Central memory CD4-positive, alpha-beta T cell (primary cell): ENCODE results near the gene PRDX3.
"Not testable (repeated sequence)": the region's sequence is repeated elsewhere in the genome, so short reads cannot be mapped to it uniquely, and the experiment has no call there.

Source experiments
- DNase-seq: peaks from one replicate; pipeline ENCODE4 v3.0.0; 2022

Gene PRDX3

DNA sequence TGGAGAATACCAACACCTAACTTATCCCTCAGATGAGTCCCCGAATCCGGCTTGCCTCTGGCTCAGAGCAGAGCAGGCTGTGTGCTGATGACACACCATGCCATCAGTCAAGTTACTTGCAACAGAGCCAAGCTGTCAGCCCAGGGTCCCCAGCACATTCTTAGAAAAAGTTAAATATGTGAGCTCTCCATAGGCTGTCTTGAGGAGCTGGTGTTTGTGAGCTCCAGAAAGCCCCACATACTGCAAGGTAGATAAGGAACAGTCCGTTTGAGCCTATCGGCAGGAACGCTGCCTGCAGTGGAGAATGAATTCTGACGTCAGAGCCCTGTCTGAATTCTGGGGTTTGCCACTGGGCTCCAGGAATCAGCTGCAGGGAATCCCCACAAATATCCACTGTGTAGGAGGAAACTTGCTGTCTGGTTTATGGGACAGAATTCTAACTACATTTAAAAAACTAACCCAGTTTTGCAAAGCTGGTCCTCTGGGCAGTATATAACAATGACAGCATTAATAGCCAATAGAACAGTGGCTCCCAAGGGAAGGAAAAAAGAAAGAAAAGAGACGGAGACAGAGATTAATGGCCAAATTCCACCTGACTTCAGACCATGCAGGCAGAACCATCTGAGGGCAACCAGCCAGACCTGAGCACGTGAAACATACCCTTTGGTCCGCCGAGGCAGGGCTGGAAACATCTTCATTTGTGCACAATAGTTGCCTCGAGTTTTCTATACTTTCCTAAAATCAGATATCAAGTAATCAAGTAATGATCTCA, 16.7 kb downstream of the PRDX3 start:
- DNase-seq, result no peak

DNA sequence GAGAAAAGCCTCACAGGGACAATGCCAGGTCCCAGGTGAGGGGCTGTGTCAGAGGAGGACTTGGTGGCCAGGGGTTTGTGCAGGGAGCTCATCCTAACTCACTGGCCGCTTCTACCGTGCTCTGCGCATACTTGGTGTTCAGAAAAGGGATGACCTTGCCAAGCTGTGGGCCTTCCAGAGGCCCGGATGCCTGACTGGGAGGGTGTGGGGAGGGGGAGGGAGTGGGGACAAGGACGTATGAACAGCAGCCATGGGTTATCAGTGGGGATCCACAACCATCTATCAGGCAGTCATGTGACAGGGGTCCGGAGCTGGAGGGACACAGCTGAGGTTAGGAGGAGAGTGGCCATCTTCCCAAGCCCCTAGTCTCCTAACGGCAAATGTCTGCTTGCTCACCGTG, 19.3 kb downstream of the PRDX3 start:
- DNase-seq, result no peak

DNA sequence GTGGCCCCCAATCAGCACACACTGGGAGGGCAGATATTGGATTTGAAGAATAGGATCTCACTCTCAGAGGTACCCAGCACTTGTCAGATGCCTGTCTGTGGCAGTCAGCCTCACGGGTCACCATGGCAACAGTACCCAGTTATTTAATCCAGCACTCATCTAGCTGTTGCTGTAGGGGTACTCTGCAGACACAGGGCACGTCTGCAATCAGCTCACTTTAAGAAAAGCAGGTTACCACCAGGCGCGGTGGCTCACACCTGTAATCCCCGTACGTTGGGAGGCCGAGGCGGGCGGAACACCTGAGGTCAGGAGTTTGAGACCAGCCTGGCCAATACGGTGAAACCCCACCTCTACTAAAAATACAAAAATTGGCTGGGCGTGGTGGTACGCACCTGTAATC, 25.0 kb downstream of the PRDX3 start:
- no peak for DNase-seq

DNA sequence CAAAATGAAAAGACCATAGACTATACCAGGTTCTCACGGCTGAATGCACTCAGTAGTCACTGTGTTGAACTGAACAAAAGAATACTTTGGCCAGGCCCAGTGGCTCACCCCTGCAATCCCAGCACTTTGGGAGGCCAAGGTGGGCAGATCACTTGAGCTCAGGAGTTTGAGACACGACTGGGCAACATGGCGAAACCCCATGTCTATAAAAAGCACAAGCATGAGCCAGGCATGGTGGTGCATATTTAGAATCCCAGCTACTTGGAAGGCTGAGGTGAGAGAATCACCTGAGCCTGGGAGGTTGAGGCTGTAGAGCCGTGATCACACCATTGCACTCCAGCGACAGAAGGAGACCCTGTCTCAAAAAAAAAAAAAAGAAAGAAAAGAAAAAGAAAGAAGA, 25.6 kb downstream of the PRDX3 start:
- DNase-seq, result no peak

DNA sequence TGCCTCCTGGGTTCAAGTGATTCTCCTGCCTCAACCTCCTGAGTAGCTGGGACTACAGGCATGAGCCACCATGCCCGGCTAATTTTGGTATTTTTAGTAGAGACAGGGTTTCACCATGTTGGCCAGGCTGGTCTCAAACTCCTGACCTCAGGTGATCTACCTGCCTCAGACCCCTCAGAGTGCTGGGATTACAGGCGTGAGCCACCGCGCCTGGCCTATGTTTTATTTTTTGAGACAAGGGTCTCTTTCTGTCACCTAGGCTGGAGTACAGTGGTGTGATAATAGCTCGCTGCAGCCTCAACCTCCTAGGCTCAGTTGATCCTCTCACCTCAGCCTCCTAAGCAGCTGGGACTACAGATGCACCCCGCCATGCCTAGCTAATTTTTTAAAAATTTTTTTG, 27.0 kb downstream of the PRDX3 start:
- DNase-seq, result not testable (repeated sequence)

DNA sequence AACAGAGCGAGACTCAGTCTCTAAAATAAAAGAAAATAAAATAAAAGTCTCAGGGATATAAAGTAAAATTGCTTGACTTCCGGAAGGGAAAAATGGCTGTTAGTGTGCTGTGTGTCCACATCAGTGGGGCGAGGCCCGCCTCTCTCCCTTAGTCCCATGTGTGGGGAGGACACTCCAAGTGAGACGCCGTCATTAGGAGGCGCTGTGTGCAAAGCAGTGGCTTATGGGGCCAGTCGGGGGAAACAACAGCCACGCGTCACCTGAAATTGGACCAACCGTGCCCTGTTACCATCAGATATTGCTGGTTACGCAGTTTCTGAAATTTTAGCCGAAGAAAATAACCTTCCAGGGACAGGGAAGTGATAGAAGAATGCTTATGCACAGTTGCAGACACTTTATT, 28.9 kb downstream of the PRDX3 start:
- no peak for DNase-seq

DNA sequence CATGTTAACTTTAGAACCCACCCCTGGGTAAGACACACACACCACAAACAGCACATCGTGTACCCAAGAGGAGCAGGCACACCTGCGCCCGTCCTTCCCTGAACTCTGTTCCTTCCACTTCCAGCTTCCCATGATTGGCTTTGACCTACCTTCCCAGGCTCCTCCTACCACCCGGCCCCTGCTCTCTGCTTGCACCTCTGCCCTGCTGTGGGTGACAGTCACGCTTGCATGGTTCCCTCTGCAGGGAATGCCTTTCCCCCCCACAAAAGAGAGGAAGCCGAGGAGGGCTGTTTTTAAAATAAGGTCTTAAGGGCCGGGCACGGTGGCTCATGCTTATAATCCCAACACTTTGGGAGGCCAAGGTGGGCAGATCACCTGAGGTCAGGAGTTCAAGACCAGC, 29.5 kb downstream of the PRDX3 start:
- DNase-seq, result no peak

DNA sequence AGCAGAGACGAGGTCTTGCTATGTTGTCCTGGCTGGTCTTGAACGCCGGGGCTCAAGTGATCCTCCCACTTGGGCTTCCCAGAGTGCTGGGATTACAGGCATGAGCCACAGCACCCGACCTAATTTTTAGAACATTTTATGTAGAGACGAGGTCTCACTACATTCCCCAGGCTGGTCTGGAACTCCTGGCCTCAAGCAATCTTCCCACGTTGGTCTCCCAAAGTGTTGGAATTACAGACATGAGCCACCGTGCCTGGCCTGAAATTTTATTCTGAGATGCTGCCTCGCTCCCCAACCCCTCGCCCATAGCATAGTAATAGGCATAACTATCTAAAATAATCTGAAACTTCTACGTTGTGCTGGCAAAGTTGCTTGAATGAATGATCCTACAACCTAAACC, 35.0 kb downstream of the PRDX3 start:
- no peak for DNase-seq

DNA sequence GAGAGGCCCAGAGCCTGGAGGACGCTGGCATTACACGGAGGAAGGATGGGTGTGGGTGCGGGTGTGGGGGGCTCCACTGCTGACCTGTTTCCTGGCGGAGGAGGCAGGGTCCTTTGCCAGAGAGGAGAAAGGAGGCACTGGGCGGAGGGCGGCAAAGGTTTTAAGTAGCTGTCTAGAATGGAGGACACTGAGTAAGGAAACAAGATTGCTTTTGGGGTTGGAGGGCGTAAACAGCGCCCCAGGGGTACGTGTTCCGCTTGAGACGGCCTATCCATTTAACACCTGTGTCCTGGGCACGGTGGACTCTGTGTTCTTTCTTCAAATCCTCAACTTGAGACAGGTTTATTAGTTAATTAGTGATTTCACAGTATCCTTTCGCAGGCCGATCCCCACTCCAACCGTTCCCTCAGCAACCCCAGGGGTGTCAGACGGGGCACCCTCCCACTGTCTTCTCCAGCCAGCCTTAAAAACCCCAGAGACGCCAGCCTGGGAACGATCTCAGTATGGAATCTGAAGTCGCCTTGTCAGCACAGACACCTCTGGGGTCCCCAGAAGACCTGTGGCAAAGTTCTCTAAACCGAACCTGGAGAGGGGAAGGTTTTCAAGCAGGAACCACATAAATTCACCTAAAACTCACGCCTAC, 37.9 kb downstream of the PRDX3 start:
- DNase-seq, result no peak

DNA sequence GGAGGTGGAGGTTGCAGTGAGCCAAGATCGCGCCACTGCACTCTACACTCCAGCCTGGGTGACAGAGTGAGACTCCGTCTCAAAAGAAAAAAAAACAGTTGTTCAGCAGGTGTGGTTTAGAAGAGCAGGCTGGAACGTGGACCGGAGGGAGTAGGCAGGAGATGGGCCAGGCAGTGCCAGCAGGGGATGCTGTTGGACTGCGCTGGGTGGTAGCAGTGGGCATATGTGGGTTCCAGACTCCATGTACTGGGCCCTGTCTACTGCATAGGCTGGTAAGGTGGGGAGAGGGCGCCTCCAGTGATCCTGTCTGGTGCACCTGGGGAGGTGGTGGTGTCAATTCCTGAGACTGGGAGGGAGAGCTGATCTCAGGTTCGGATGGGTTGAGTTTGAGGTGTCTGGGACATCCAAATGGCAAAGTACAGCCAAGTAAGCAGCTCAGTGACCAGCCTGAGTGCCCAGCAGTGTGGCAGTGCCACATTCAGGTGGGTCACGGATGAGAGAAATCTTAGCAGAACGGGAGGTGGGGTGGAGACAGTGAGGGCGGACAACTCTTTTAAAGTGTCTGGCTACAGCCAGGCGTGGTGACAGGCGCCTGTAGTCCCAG, 39.0 kb downstream of the PRDX3 start:
- peak; percentile 37 for DNase-seq

DNA sequence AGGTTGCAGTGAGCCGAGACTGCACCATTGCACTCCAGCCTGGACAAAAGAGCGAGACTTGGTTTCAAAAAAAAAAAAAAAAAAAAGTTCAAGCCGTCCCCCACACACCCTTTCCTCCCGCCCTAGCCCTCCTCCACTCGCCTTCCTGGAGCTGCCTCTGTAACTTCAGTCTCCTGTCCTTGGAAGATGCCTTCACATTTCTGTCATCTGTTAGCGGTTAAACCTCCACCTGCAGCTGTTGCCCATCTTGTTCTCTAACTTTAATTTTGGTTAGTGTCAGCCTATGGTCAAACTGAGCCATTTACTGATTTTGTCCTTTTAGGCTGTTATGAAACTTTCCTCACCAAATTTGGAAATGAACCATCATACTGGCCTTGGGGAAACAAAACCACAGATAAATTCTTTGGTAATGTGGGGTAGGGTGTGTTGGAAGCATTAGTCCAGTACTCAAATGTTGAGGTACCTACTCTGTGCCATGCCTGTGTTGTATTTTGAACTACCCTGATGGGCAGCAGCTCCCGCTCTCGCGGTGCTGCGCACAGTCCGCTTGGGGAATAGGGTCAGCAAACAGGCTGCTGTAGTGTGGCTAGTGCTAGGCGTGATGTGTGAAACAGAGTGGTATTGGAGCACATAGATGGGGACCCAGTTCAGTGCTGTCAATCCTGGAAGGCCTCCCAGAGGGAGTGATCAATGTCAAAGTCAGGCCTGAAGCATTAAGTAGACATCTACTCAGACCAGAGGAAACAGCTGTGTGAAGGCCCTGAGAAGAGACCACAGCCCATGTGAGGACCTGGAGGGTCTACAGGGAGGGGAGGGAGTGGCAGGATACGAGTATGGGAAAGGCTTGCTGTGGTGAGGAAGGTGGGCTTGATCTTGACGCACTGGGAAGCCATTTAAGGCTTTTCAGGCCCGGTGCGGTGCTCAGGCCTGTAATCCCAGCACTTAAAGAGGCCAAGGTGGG, 40.0 kb downstream of the PRDX3 start:
- DNase-seq, result no peak

DNA sequence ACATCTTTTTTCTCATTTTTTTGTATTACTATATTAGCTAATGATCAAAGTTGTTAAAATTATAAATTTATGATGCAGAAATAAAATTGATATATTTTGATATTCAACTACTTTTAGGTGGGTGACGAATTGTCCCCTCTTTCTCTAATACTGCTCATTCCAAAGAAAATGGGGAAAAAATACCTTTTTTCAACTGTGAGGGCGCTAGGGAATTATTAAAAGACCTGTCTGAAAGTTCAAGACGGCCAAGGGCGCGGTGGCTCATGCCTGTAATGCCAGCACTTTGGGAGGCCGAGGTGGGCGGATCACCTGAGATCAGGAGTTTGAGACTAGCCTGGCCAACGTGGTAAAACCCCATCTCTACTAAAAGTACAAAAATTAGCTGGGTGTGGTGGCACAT, 40.7 kb downstream of the PRDX3 start:
- not testable (repeated sequence) for DNase-seq

DNA sequence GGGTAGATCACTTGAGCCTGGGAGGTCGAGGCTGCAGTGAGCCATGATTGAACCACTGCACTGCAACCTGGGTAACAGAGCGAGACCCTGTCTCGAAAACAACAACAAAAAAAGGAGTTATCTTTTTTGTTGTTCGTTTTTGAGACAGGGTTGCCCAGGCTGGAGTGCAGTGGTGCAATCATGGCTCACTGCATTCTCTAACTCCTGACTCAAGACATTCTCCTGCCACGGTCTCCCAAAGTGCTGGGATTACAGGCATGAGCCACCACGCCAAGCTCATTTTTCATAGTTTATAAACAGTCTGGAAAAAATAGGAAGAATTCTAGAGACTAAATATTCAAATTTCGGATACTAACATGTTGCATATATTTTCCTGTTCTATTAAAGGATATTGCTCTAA, 42.5 kb downstream of the PRDX3 start:
- DNase-seq, result no peak

DNA sequence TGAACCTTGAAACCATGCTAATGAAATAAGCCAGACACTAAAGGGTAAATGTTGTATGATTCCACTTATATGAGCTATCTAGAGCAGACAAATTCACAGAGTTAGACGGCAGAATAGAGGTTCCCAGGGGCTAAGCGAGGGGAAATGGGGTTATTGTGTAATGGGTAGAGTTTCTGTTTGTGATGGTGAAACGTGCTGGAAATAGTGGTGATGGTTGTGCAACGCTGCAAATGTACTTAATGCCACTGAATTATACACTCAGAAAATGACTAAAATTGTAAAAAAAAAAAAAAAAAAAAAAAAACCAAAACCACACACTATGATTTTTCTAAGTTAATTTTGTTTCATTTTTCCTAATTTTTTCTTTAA, 43.1 kb downstream of the PRDX3 start:
- no peak for DNase-seq

DNA sequence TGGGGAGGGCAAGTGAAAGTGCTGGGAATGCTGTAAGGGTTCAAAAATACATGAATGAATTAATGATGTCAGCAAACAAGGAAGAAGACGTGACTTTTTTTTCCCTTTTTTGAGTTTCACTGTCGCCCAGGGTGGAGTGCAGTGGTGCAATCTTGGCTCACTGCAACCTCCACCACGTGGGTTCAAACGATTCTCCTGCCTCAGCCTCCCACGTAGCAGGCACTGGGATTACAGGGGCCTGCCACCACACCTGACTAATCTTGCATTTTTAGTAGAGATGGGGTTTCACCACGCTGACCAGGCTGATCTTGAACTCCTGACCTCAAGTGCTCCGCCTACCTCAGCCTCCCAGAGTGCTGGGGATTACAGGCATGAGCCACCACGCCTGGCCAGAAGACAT, 44.7 kb downstream of the PRDX3 start:
- DNase-seq, result no peak

DNA sequence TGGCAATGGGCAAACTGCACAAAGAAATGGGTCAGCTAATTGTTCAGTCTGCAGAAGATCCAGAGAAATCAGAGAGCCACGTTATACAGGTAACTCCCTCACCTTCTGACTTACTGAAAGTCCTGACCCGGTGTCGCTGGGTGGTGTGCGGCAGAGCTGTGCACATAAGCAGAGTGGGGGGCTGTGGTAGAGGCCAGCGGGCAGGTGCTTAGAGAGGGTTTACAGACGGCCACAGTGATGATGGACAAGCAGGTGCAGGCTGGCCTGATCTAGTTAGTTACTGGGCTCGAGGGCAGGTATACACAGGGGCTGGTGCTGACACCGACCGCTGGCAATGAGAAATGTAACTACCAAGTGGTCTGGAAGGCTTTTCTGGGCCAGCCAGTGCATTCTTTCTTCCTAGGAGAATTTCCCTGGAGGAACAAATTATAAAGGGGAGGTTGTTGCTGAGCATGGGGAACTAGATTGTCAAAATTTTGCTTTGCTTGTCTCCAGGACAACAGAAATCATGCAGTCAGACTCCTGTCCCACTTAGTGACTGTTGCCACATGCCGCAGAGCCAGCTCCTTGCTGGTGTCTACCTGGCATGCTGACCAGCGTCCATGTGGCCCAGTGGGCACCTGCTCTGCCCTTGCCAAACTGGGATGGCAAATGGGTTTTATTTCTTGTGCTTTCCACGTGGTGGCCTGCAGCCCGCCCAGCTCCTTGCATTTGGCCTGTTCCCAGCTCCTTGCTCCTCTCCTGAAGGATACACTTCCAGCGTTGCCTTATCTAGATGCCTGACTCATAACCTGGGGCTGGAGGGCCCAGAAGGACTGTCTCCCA, 45.9 kb downstream of the PRDX3 start:
- DNase-seq, result no peak

DNA sequence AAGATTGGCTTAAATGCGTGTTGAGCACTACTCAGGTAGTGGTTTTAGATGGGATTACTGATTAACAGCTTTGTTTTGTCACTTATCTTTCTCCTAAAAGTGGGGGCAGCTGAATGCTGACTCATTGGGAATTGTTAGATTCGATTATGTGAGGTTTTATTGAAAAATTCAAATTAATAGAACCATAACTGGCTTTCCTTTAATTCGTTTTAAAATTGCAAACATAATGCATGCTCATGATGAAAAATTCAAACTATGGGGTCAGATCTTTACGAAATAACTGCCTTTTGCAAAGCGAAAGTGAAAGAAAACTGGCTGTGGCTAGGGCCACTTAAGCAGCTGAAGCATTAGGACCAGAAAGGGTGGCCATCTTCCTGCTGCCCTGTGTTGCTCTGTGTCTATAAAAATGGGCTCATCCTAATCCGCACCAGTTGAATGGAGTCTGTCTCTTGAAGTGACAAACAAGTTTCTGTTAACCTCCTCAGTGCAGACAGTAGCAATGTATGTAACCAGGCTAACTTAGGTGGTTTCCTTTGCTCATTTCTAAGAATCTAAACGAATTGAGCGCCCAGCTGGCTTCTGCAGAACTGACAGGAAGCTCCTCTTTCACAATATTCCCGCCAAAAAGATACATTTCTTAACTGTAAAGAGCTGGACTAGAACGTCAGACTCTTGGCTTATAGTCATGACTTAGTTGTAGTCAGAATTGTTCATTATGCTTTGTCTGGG, 46.9 kb downstream of the PRDX3 start:
- peak; percentile 48 for DNase-seq

DNA sequence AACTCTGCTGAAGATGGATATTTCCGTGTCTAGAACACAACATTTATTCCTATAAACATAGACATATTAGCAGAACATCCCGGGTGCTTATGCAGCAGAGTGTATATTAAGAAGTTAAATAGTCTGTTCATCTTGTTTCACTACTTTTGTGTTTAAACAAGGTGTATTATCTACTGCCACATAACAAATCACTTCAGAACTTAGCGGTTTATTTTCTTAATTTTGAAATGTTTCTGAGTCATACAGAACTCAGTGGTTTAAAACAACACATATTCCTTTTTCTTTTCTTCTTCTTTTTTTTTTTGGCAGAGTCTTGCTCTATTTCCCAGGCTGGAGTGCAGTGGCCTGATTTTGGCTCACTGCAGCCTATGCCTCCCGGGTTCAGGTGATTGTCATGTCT, 48.9 kb downstream of the PRDX3 start:
- no peak for DNase-seq

DNA sequence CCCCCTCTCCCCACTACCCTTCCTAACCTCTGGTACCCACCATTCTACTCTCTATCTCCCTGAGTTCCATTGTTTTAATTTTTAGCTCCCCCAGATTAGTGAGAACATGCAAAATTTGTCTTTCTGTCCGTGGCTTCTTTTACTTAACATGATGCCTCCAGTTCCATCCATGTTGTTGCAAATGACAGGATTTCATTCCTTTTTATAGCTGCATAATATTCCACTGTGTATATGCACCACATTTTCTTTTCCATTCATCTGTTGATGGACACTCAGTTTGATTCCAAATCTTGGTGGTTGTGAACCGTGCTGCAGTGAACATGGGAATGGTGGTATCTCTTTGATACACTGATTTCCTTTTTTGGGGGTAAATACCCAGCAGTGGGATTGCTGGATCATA, 52.7 kb downstream of the PRDX3 start:
- DNase-seq, result no peak

DNA sequence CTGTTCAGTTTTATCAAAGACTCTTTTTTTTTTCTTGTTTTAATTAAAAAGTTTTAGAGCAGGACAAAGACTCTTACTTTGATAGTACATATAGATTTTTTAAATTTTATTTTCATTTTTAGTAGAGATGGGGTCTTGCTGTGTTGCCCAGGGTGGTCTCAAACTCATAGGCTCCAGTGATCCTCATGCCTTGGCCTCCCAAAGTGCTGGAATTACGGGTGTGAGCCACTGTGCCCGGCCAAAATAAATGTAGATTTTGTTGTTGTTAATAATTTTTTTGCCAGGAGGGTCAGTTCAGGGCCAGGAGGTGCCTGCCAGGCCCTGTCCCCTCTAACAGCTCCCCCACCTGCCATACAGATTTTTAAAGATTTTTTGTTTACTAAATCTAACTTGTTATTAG, 57.7 kb downstream of the PRDX3 start:
- no peak for DNase-seq

DNA sequence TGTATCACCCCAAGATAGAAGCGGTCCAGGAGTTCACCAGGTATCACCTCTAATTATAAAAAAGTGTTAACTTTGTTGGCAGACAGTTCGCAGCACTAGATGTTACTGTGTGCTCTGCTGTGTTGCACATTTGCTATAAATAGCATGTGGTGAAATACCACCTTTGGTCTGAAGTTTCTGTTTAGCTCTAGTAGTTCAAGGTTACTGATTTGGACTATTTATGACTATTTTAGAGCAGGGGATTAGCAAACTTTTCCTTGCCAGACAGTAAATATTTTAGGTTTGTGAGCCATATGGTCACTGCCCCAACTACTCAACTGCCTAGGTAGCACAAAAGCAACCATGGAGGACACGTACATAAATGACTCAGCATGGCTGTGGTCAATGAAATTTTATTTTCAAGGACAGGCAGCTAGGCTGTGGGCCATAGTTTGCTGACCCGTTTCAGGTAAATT, 58.2 kb downstream of the PRDX3 start:
- no peak for DNase-seq

DNA sequence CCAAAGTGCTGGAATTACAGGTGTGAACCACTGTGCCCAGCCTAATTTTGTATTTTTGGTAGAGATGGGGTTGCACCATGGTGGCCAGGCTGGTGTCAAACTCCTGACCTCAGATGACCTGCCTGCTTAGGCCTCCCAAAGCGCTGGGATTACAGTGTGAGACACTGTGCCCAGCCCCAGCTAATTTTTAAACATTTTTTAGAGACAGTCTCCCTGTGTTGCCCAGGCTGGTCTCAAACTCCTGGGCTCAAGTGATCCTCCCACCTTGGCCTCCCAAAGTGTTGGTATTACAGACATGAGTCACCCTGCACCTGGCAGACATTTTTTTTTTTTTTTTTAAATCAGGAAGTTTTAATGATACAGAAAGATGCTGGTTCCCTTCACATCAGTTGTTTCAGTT, 59.2 kb downstream of the PRDX3 start:
- no peak for DNase-seq
